H1 (cell line): ENCODE results near the gene KCNMA1. TPM values are rescaled to one million over a fixed set of nuclear protein-coding genes. Genes with fewer than 3 reads are reported as not detected.

Source experiments
- EZH2 ChIP-seq: fragments of 200-600 bp; sonication (generic); IDR thresholded peaks from 2 replicates; pipeline ENCODE4 v1.7.1; 2012; ENCODE audit warnings: low read depth, mild to moderate bottlenecking, moderate library complexity, low read length, inconsistent platforms; ENCODE audit not compliant: severe bottlenecking
- GABPA ChIP-seq: IDR thresholded peaks from 2 replicates; pipeline ENCODE4 v1.6.1; 2011; ENCODE audit warnings: mild to moderate bottlenecking, low read length, moderate library complexity, borderline replicate concordance; ENCODE audit not compliant: insufficient read depth
- PHF8 ChIP-seq: fragments of 200-600 bp; sonication (generic); conservative IDR thresholded peaks from 2 replicates; pipeline ENCODE4 v1.7.1; 2012; ENCODE audit warnings: low read depth, mild to moderate bottlenecking, inconsistent platforms, low read length, moderate library complexity
- RNF2 ChIP-seq: fragments of 200-900, 300-1000 bp; sonication (generic); IDR thresholded peaks from 2 replicates; pipeline ENCODE4 v1.7.1; 2016; ENCODE audit warnings: borderline replicate concordance, low read depth, mild to moderate bottlenecking, antibody characterized with exemption, low read length; ENCODE audit not compliant: poor library complexity, severe bottlenecking; ENCODE audit errors: missing control alignments
- SRF ChIP-seq: IDR thresholded peaks from 2 replicates; pipeline ENCODE4 v1.6.1; 2011; ENCODE audit warnings: mild to moderate bottlenecking, low read depth, low read length, moderate library complexity
- SUZ12 ChIP-seq: fragments of 200-600 bp; sonication (generic); IDR thresholded peaks from 2 replicates; pipeline ENCODE4 v1.6.1; 2012; ENCODE audit warnings: mild to moderate bottlenecking, inconsistent platforms, low read length, moderate library complexity, mixed read lengths
- polyA plus RNA-seq, 7 experiments: library from polyadenylated mRNA; depleted of rRNA in 3 of 7; stranded (reverse) in 5 of 7; unstranded in 2 of 7; fragments of >200 nt in 5 of 7; fragments of 200-250 nt in 2 of 7; gene quantifications; 1 replicate in 5 of 7; 2 replicates in 1 of 7; 4 replicates in 1 of 7; pipeline versions ENCODE4 v1.2.1 to v1.2.3, GENCODE V29; 2011 to 2013; ENCODE audit warnings: missing spikeins in 2 of 7, mixed read lengths in 2 of 7
- total RNA-seq: library from RNA; stranded (reverse); fragmentation: NEBNext Ultra II Directional; extraction: Animal tissue kit (Norgen Biotek cat#: 25700); gene quantifications from 2 replicates; pipeline ENCODE4 v1.2.1, GENCODE V29; 2021

KCNMA1 gene
- total and polyA plus RNA-seq, 2 of the 8 experiments (the other 6 are each of a cell fraction or from before 2014, with no cell fraction given) = 10.2 to 11.1 TPM

DNA sequence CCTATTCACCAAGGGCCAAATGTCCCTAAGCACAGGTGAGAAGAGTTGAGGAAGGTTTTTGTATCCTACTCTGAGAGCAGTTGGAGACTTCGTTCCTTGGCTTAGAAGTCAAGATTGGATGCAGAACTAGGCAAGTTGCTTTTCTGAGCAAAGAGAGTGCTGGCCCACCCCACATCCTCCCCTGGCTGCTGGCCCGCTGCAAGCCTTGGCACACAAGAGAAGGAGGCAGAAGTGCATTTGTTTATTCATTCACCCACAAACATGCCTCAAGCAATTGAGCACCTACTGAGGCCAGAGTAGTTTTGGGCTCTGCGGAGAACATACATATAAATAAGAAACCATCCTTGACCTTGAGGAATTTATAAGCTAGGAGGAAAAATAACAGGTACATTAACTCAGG lies 318.9 kb downstream of the KCNMA1 start (continued):
- TF ChIP-seq SRF (no peak), PHF8 (no peak), SUZ12 (no peak), EZH2 (no peak), RNF2 (no peak), GABPA (no peak)
- TF ChIP-seq, all 59 proteins: peak for 0
